HL-60 (cell line): ENCODE data around the gene RALGPS2.

ENCODE experiments used
- DNase-seq, 2 experiments: peaks; one replicate each; pipeline ENCODE4 v3.0.0-alpha.2; 2010 to 2020; ENCODE audit warnings: low read depth in 1 of 2, low spot score in 1 of 2
- H3K27ac ChIP-seq: fragments of 250-450 bp; sonication (Bioruptor Pico); replicated peaks from 2 replicates; pipeline ENCODE4 v1.5.1; 2020; ENCODE audit warnings: mild to moderate bottlenecking, moderate library complexity
- H3K27me3 ChIP-seq: fragments of 250-450 bp; sonication (Bioruptor Pico); 2 replicates; pipeline ENCODE4 v1.5.1; 2021; ENCODE audit warnings: mild to moderate bottlenecking, moderate library complexity; ENCODE audit not compliant: insufficient read depth, poor library complexity, severe bottlenecking
- H3K4me3 ChIP-seq: replicated peaks from 2 replicates; pipeline ENCODE4 v1.5.1; 2011; ENCODE audit warnings: mild to moderate bottlenecking, control low read depth, low read length; ENCODE audit not compliant: insufficient read depth
- CTCF ChIP-seq: IDR thresholded peaks from one replicate; pipeline ENCODE4 v1.5.1; 2011; ENCODE audit warnings: low read length, control low read depth, inconsistent platforms; ENCODE audit not compliant: insufficient read depth
- GABPA ChIP-seq: IDR thresholded peaks from 2 replicates; pipeline ENCODE4 v1.6.1; 2012; ENCODE audit warnings: low read depth
- POLR2AphosphoS5 ChIP-seq: IDR thresholded peaks from 2 replicates; pipeline ENCODE4 v1.6.1; 2012; ENCODE audit warnings: low read depth
- SPI1 ChIP-seq: IDR thresholded peaks from 2 replicates; pipeline ENCODE4 v1.6.1; 2012; ENCODE audit warnings: low read depth, mild to moderate bottlenecking, borderline replicate concordance
- TF ChIP-seq, protein P1 (sequence below): IDR thresholded peaks from 2 replicates; pipeline ENCODE4 v1.6.1; 2012; ENCODE audit warnings: low read depth; ENCODE audit not compliant: insufficient replicate concordance

The RALGPS2 gene

GRCh38 chr1:178781533-178782330, 56.7 kb downstream of the RALGPS2 start:
- no peak for TF ChIP-seq GABPA
- H3K27ac ChIP-seq = no peak overlapping the region

GRCh38 chr1:178784131-178784536, 59.1 kb downstream of the RALGPS2 start:
- no peak overlapping the region for H3K27ac ChIP-seq
- DNase-seq = no peak
- no peaks in the 10 kb centered on the region for H3K27me3 ChIP-seq
- TF ChIP-seq GABPA (no peak), CTCF (no peak)
- H3K4me3 ChIP-seq = no peak overlapping the region

More at GRCh38 chr1:178781533-178782330, 56.7 kb downstream of the RALGPS2 start:
- DNase-seq = no peak
- Histone ChIP-seq H3K27me3 (no peaks in the 10 kb centered on the region), H3K4me3 (no peak overlapping the region)

- no peaks in the 10 kb centered on the region for H3K27me3 ChIP-seq
- TF ChIP-seq SPI1 = no peak
- no peak for TF ChIP-seq GABPA
- TF ChIP-seq, protein P1, sequence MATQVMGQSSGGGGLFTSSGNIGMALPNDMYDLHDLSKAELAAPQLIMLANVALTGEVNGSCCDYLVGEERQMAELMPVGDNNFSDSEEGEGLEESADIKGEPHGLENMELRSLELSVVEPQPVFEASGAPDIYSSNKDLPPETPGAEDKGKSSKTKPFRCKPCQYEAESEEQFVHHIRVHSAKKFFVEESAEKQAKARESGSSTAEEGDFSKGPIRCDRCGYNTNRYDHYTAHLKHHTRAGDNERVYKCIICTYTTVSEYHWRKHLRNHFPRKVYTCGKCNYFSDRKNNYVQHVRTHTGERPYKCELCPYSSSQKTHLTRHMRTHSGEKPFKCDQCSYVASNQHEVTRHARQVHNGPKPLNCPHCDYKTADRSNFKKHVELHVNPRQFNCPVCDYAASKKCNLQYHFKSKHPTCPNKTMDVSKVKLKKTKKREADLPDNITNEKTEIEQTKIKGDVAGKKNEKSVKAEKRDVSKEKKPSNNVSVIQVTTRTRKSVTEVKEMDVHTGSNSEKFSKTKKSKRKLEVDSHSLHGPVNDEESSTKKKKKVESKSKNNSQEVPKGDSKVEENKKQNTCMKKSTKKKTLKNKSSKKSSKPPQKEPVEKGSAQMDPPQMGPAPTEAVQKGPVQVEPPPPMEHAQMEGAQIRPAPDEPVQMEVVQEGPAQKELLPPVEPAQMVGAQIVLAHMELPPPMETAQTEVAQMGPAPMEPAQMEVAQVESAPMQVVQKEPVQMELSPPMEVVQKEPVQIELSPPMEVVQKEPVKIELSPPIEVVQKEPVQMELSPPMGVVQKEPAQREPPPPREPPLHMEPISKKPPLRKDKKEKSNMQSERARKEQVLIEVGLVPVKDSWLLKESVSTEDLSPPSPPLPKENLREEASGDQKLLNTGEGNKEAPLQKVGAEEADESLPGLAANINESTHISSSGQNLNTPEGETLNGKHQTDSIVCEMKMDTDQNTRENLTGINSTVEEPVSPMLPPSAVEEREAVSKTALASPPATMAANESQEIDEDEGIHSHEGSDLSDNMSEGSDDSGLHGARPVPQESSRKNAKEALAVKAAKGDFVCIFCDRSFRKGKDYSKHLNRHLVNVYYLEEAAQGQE = no peak
- TF ChIP-seq CTCF = no peak
- TF ChIP-seq POLR2AphosphoS5 = no peak
- no peak for DNase-seq
- no peak overlapping the region for H3K27ac ChIP-seq
- H3K4me3 ChIP-seq = no peak overlapping the region
Measured at GRCh38 chr1:178792394-178792793, 67.3 kb downstream of the RALGPS2 start.

- Histone ChIP-seq H3K27ac (no peak overlapping the region), H3K27me3 (no peaks in the 10 kb centered on the region)
- no peak for TF ChIP-seq GABPA
- TF ChIP-seq, protein P1 = no peak
- no peak for TF ChIP-seq CTCF
- TF ChIP-seq SPI1 = no peak
- no peak for TF ChIP-seq POLR2AphosphoS5
Measured at GRCh38 chr1:178796013-178796412, 71.0 kb downstream of the RALGPS2 start.

More at GRCh38 chr1:178796013-178796412, 71.0 kb downstream of the RALGPS2 start:
- H3K4me3 ChIP-seq = no peak overlapping the region
- DNase-seq = no peak
